NCI-H82 treated with DMSO at 0.1 percent for 48 hours (cell line): Measurements from ENCODE around the gene CLUH.
A peak's percentile ranks its signal among the peaks of the same experiment; 100 is the strongest.

Source experiments
- DNase-seq: peaks from one replicate; lab custom pipeline; 2025; ENCODE audit not compliant: unreplicated experiment; lab: John Stamatoyannopoulos, UW

The CLUH gene

GRCh38 chr17:2711608-2712299, at the start of gene CLUH:
CLUH (minus strand) TSS chr17:2711764; CDS start chr17:2711661, 103 bp downstream.
- DNase-seq: peak; percentile 96

- no peak for DNase-seq
Observed at GRCh38 chr17:2758870-2759269, 47.3 kb upstream of the CLUH start.

GRCh38 chr17:2755891-2756724, 44.5 kb upstream of the CLUH start:
- no peak for DNase-seq

- DNase-seq: no peak
Observed at GRCh38 chr17:2751491-2751890, 39.9 kb upstream of the CLUH start.

GRCh38 chr17:2750721-2751120, 39.2 kb upstream of the CLUH start:
- DNase-seq: peak; percentile 59

- peak; percentile 56 for DNase-seq
Observed at GRCh38 chr17:2749784-2750181, 38.2 kb upstream of the CLUH start.

GRCh38 chr17:2749058-2749783, 37.7 kb upstream of the CLUH start, which contains the start of gene CCDC92B:
CCDC92B (minus strand) TSS chr17:2749652; CDS start chr17:2735145, 14,507 bp downstream.
- no peak for DNase-seq

- no peak for DNase-seq
Observed at GRCh38 chr17:2745317-2746037, 33.9 kb upstream of the CLUH start.

- no peak for DNase-seq
Observed at GRCh38 chr17:2737693-2738092, 26.1 kb upstream of the CLUH start.

GRCh38 chr17:2736956-2737355, 25.4 kb upstream of the CLUH start:
- no peak for DNase-seq

GRCh38 chr17:2735896-2736295, 24.3 kb upstream of the CLUH start:
- DNase-seq: no peak

- no peak for DNase-seq
Observed at GRCh38 chr17:2734939-2735338, 23.4 kb upstream of the CLUH start.

- DNase-seq: no peak
Observed at GRCh38 chr17:2731807-2732206, 20.2 kb upstream of the CLUH start.

- no peak for DNase-seq
Observed at GRCh38 chr17:2730764-2731353, 19.3 kb upstream of the CLUH start.

- no peak for DNase-seq
Observed at GRCh38 chr17:2724784-2725164, 13.2 kb upstream of the CLUH start.

- DNase-seq: no peak
Observed at GRCh38 chr17:2723997-2724783, 12.6 kb upstream of the CLUH start.

- no peak for DNase-seq
Observed at GRCh38 chr17:2723505-2723996, 12.0 kb upstream of the CLUH start.

- no peak for DNase-seq
Observed at GRCh38 chr17:2722611-2723010, 11.0 kb upstream of the CLUH start.

- DNase-seq: no peak
Observed at GRCh38 chr17:2721603-2722002, 10.0 kb upstream of the CLUH start.

GRCh38 chr17:2719861-2720260, 8.3 kb upstream of the CLUH start:
- DNase-seq: no peak
